ENCODE measurements around the gene HEXIM1. TPM values are rescaled to one million over a fixed set of nuclear protein-coding genes. Genes with fewer than 3 reads are reported as not detected.
A peak's percentile ranks its signal among the peaks of the same experiment; 100 is the strongest.

Gene HEXIM1
- total RNA-seq, 2 experiments from 2014 or later: 50.5 to 50.9 TPM

DNA sequence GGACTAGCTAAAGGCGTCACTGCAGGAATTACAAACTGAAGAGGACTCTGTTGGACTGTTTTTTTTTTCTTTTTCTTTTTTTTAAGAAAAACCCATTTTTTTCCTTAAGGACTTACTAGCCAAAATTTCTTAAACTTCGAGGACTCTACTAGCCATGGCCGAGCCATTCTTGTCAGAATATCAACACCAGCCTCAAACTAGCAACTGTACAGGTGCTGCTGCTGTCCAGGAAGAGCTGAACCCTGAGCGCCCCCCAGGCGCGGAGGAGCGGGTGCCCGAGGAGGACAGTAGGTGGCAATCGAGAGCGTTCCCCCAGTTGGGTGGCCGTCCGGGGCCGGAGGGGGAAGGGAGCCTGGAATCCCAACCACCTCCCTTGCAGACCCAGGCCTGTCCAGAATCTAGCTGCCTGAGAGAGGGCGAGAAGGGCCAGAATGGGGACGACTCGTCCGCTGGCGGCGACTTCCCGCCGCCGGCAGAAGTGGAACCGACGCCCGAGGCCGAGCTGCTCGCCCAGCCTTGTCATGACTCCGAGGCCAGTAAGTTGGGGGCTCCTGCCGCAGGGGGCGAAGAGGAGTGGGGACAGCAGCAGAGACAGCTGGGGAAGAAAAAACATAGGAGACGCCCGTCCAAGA, 878 bp downstream of the HEXIM1 start:
- ATAC-seq (ENCODE audit: poor library complexity) (peak; percentile 11), DNase-seq (peak; percentile 53 to 85 (median 68))
- peaks cover 65% of the 10 kb centered on the region for H3K4me1 ChIP-seq (ENCODE audit: insufficient read depth, low read length)
- H3K9me3 Mint-ChIP-seq: no peaks in the 10 kb centered on the region
- H3K36me3 ChIP-seq (ENCODE audit: insufficient read depth, low read length): peaks cover 3% of the 10 kb centered on the region
- peaks cover 8% of the 10 kb centered on the region for H3K27me3 Mint-ChIP-seq
- TF ChIP-seq, protein P1, sequence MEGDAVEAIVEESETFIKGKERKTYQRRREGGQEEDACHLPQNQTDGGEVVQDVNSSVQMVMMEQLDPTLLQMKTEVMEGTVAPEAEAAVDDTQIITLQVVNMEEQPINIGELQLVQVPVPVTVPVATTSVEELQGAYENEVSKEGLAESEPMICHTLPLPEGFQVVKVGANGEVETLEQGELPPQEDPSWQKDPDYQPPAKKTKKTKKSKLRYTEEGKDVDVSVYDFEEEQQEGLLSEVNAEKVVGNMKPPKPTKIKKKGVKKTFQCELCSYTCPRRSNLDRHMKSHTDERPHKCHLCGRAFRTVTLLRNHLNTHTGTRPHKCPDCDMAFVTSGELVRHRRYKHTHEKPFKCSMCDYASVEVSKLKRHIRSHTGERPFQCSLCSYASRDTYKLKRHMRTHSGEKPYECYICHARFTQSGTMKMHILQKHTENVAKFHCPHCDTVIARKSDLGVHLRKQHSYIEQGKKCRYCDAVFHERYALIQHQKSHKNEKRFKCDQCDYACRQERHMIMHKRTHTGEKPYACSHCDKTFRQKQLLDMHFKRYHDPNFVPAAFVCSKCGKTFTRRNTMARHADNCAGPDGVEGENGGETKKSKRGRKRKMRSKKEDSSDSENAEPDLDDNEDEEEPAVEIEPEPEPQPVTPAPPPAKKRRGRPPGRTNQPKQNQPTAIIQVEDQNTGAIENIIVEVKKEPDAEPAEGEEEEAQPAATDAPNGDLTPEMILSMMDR (IDR thresholded peaks at IDR 0.05): peak; percentile 68
- H3K4me3 ChIP-seq (ENCODE audit: low read length): peak overlapping the region; percentile 94
- no peaks in the 10 kb centered on the region for H3K27me3 ChIP-seq (ENCODE audit: control insufficient read depth in 1 of 2, insufficient read depth in 2 of 2, low read length in 2 of 2)
- ChIA-PET POLR2A (interaction anchor here (0.9 to 10.9 kb wide), 31 partner anchors 8 to 950 kb away, joined by 3 to 630 read pairs (median 9); partner anchors contain the start of genes ACBD4, DCAKD, EFTUD2 and FMNL1), CTCF (interaction anchor here (0.6 to 6.4 kb wide), 16 partner anchors 9 to 168 kb away, joined by 3 to 168 read pairs (median 7); partner anchors contain the start of genes ACBD4, HEXIM2 and MAP3K14)
- H3K4me1 Mint-ChIP-seq (ENCODE audit: low read depth): peaks cover 65% of the 10 kb centered on the region
- H3K9me3 ChIP-seq (ENCODE audit: control insufficient read depth in 1 of 2, insufficient read depth in 1 of 2, low read length in 2 of 2): no peaks in the 10 kb centered on the region
- peak overlapping the region; percentile 94 for H3K4me3 Mint-ChIP-seq
- H3K27ac Mint-ChIP-seq: peak overlapping the region; percentile 99
- intact Hi-C loops (cut with DNase I, micrococcal nuclease): loop anchor here (1.0 to 5.0 kb wide), 6 partner anchors 9 to 168 kb away; partner anchors contain the start of genes ACBD4 (in 1 of the 2), DCAKD (in 1 of the 2), MAP3K14 (in 1 of the 2) and NMT1 (in 1 of the 2)
- peaks cover 29% of the 10 kb centered on the region for H3K36me3 Mint-ChIP-seq (ENCODE audit: low read depth)
- H3K27ac ChIP-seq (ENCODE audit: low read depth in 1 of 2, low read length in 2 of 2): peak overlapping the region; percentile 64 to 70

DNA sequence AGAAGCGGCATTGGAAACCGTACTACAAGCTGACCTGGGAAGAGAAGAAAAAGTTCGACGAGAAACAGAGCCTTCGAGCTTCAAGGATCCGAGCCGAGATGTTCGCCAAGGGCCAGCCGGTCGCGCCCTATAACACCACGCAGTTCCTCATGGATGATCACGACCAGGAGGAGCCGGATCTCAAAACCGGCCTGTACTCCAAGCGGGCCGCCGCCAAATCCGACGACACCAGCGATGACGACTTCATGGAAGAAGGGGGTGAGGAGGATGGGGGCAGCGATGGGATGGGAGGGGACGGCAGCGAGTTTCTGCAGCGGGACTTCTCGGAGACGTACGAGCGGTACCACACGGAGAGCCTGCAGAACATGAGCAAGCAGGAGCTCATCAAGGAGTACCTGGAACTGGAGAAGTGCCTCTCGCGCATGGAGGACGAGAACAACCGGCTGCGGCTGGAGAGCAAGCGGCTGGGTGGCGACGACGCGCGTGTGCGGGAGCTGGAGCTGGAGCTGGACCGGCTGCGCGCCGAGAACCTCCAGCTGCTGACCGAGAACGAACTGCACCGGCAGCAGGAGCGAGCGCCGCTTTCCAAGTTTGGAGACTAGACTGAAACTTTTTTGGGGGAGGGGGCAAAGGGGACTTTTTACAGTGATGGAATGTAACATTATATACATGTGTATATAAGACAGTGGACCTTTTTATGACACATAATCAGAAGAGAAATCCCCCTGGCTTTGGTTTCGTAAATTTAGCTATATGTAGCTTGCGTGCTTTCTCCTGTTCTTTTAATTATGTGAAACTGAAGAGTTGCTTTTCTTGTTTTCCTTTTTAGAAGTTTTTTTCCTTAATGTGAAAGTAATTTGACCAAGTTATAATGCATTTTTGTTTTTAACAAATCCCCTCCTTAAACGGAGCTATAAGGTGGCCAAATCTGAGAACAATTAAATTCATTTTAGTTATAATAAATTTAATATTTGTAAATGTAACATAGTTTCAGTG, 1.7 kb downstream of the HEXIM1 start:
- Histone ChIP-seq H3K36me3 (ENCODE audit: insufficient read depth, low read length) (peaks cover 3% of the 10 kb centered on the region), H3K27ac (ENCODE audit: low read depth in 1 of 2, low read length in 2 of 2) (peak overlapping the region; percentile 64 to 70), H3K9me3 (ENCODE audit: control insufficient read depth in 1 of 2, insufficient read depth in 1 of 2, low read length in 2 of 2) (no peaks in the 10 kb centered on the region), H3K4me3 (ENCODE audit: low read length) (peak overlapping the region; percentile 94), H3K4me1 (ENCODE audit: insufficient read depth, low read length) (peaks cover 60% of the 10 kb centered on the region), H3K27me3 (ENCODE audit: control insufficient read depth in 1 of 2, insufficient read depth in 2 of 2, low read length in 2 of 2) (no peaks in the 10 kb centered on the region)
- intact Hi-C loops (cut with DNase I, micrococcal nuclease): loop anchor here (1.0 to 5.0 kb wide), 6 partner anchors 8 to 167 kb away; partner anchors contain the start of genes ACBD4 (in 1 of the 2), DCAKD (in 1 of the 2), MAP3K14 (in 1 of the 2) and NMT1 (in 1 of the 2)
- POLR2A ChIA-PET: interaction anchor here (0.6 to 10.9 kb wide), 26 partner anchors 11 to 929 kb away, joined by 3 to 630 read pairs (median 9); partner anchors contain the start of genes ACBD4, EFTUD2, FMNL1 and HEXIM2
- ATAC-seq (ENCODE audit: poor library complexity) (no peak), DNase-seq (peak in 8 of 14 experiments; percentile 20 to 72 (median 38))
- Mint-ChIP-seq H3K4me3 (peak overlapping the region; percentile 94), H3K36me3 (ENCODE audit: low read depth) (peaks cover 29% of the 10 kb centered on the region), H3K27me3 (peaks cover 8% of the 10 kb centered on the region), H3K27ac (peak overlapping the region; percentile 99), H3K4me1 (ENCODE audit: low read depth) (peaks cover 63% of the 10 kb centered on the region), H3K9me3 (no peaks in the 10 kb centered on the region)
- TF ChIP-seq, protein P1 (IDR thresholded peaks at IDR 0.05): no peak
- CTCF ChIA-PET: interaction anchor here (0.6 to 6.4 kb wide), 15 partner anchors 8 to 167 kb away, joined by 3 to 168 read pairs (median 8); partner anchors contain the start of genes ACBD4, HEXIM2, MAP3K14 and PLCD3

Data from CD4-positive, alpha-beta T cell (primary cell).